RWPE2 (cell line): Measurements from ENCODE around the gene PTGIS.

ENCODE experiments used
- ATAC-seq: fragments of 200-7000 bp; cut with Tn5 transposase; 3 replicates; pipeline ENCODE4 v1.9.1; 2021; ENCODE audit warnings: low read depth
- DNase-seq: peaks from one replicate; pipeline ENCODE4 v3.0.0-alpha.2; 2020; ENCODE audit warnings: low spot score
- H3K27ac ChIP-seq: fragments of 450-650 bp; 2 replicates; pipeline ENCODE4 v1.5.1; 2017; ENCODE audit warnings: mild to moderate bottlenecking; ENCODE audit not compliant: poor library complexity, severe bottlenecking
- H3K27me3 ChIP-seq: fragments of 250-450 bp; sonication (Bioruptor Pico); 2 replicates; pipeline ENCODE4 v1.5.1; 2021; ENCODE audit warnings: mild to moderate bottlenecking, moderate library complexity; ENCODE audit not compliant: insufficient read depth, poor library complexity, severe bottlenecking
- H3K36me3 ChIP-seq: fragments of 250-450 bp; sonication (Bioruptor Pico); 2 replicates; pipeline ENCODE4 v1.5.1; 2020; ENCODE audit warnings: low read depth, mild to moderate bottlenecking, moderate library complexity
- H3K4me1 ChIP-seq: fragments of 250-450 bp; sonication (Bioruptor Pico); 2 replicates; pipeline ENCODE4 v1.5.1; 2021; ENCODE audit warnings: mild to moderate bottlenecking, moderate library complexity; ENCODE audit not compliant: insufficient read depth, poor library complexity, severe bottlenecking
- H3K4me3 ChIP-seq: fragments of 250-450 bp; sonication (Bioruptor Pico); 2 replicates; pipeline ENCODE4 v1.5.1; 2021; ENCODE audit warnings: mild to moderate bottlenecking, moderate library complexity; ENCODE audit not compliant: severe bottlenecking
- H3K9me3 ChIP-seq: fragments of 250-450 bp; sonication (Bioruptor Pico); 2 replicates; pipeline ENCODE4 v1.5.1; 2021; ENCODE audit warnings: mild to moderate bottlenecking, moderate library complexity; ENCODE audit not compliant: severe bottlenecking
- CTCF ChIP-seq: fragments of 450-650 bp; IDR thresholded peaks from one replicate; pipeline ENCODE4 v1.5.1; 2017; ENCODE audit warnings: mild to moderate bottlenecking, moderate library complexity; ENCODE audit not compliant: poor library complexity, severe bottlenecking

The PTGIS gene

DNA sequence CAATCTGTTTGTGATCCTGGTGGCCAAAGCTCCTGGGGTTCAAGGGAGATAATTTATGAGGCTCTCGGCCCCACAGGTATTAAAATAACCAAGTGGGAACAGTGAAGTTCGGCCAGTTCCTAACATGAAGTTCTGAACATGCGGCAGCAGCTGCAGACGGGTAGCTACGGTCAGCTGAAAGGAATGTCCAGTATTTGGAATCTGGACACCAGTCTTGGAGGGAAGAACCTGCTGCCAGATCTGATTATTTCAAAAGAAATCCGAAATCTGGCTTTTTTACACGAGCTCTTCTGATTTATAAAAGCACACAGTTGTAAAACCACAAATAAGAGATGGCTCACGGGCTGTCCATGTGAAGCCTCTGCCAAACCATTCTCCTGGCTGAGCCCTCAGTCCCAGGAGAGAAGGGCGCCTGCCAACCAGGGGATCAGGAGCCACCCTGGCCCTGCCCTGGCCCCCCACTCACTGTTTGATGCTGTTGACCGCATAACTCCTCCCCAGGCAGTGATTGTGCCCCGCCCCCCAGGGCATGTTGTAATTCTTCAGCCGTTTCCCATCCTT lies 57.3 kb downstream of the PTGIS start:
- TF ChIP-seq CTCF, result no peak
- Histone ChIP-seq H3K27ac (peak overlapping the region; percentile 23), H3K36me3 (no peaks in the 10 kb centered on the region), H3K9me3 (no peaks in the 10 kb centered on the region), H3K4me1 (peaks cover 9% of the 10 kb centered on the region), H3K4me3 (no peak overlapping the region), H3K27me3 (peaks cover 13% of the 10 kb centered on the region)
- DNase-seq (peak; percentile 83), ATAC-seq (peak; percentile 45)

GRCh38 chr20:49508435-49509199 lies 59.3 kb downstream of the PTGIS start:
- ATAC-seq (peak; percentile 46), DNase-seq (peak; percentile 68)
- Histone ChIP-seq H3K9me3 (no peaks in the 10 kb centered on the region), H3K4me3 (no peak overlapping the region), H3K27me3 (peaks cover 10% of the 10 kb centered on the region), H3K36me3 (no peaks in the 10 kb centered on the region), H3K4me1 (peaks cover 9% of the 10 kb centered on the region), H3K27ac (no peak overlapping the region)
- TF ChIP-seq CTCF, result peak; percentile 98

GRCh38 chr20:49507741-49508434 lies 60.0 kb downstream of the PTGIS start:
- ATAC-seq (peak; percentile 72), DNase-seq (peak; percentile 91)
- no peaks in the 10 kb centered on the region for H3K36me3 ChIP-seq
- H3K27ac ChIP-seq, result no peak overlapping the region
- no peak for TF ChIP-seq CTCF
- peaks cover 9% of the 10 kb centered on the region for H3K4me1 ChIP-seq
- H3K4me3 ChIP-seq, result no peak overlapping the region
- H3K27me3 ChIP-seq, result peaks cover 10% of the 10 kb centered on the region
- no peaks in the 10 kb centered on the region for H3K9me3 ChIP-seq

DNA sequence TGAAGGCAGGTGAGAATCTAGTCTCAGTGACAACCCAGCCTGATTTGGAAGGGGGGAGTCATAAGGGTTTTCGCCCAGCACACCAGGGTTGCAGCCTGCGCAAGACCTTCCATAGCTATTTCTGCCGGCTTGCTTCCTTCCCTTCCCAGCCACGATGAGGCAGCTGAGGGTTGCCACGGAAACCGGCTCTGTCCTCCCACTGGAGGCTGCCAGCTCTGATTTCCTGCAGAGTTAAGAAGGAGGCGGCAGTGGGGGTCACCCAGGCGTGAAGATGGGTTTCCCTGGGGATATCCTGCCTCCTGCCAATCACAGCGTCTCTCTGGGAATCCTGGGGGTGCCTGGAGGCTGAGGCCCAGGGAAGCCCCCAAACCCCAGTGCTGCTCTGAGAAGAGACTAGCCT lies 62.4 kb downstream of the PTGIS start:
- H3K4me1 ChIP-seq, result peaks cover 9% of the 10 kb centered on the region
- H3K27ac ChIP-seq, result no peak overlapping the region
- H3K9me3 ChIP-seq, result no peaks in the 10 kb centered on the region
- H3K36me3 ChIP-seq, result no peaks in the 10 kb centered on the region
- ATAC-seq (no peak), DNase-seq (peak; percentile 78)
- no peak overlapping the region for H3K4me3 ChIP-seq
- TF ChIP-seq CTCF, result no peak
- peaks cover 5% of the 10 kb centered on the region for H3K27me3 ChIP-seq
